MCF 10A (cell line): ENCODE data around the gene MAP3K2. TPM values are rescaled to one million over a fixed set of nuclear protein-coding genes. Genes with fewer than 3 reads are reported as not detected.

ENCODE experiments used
- BruUV-seq: library from RNA; stranded (reverse); fragments of 400-500 nt; replicated peaks from 2 replicates; lab custom pipeline; 2021; lab: Mats Ljungman, UMichigan
- CTCF ChIA-PET: fragments of 300-600 bp; sonication (Branson Sonifier 250); formaldehyde crosslinking; extraction: SDS; loops from one replicate; lab custom pipeline; 2021; ENCODE audit warnings: antibody characterized with exemption, inconsistent platforms; lab: Yijun Ruan, JAX
- POLR2A ChIA-PET: fragments of 300-600, 350-650 bp; sonication (Branson Sonifier 250); formaldehyde crosslinking; extraction: SDS; loops from one replicate; lab custom pipeline; 2020; ENCODE audit warnings: antibody characterized with exemption, inconsistent platforms; lab: Yijun Ruan, JAX
- DNase-seq: peaks from one replicate; pipeline ENCODE4 v3.0.0-alpha.2; 2018; ENCODE audit not compliant: unreplicated experiment
- H3K27ac Mint-ChIP-seq: one replicate; pipeline ENCODE4 v1.8.0; 2022; ENCODE audit warnings: mild to moderate bottlenecking, low read depth, mixed read lengths; ENCODE audit not compliant: unreplicated experiment
- H3K27me3 Mint-ChIP-seq: one replicate; pipeline ENCODE4 v1.8.0; 2022; ENCODE audit warnings: mixed read lengths; ENCODE audit not compliant: insufficient read depth, unreplicated experiment
- H3K36me3 Mint-ChIP-seq: one replicate; pipeline ENCODE4 v1.8.0; 2022; ENCODE audit warnings: mild to moderate bottlenecking, moderate library complexity, mixed read lengths; ENCODE audit not compliant: insufficient read depth, unreplicated experiment
- H3K4me1 Mint-ChIP-seq: one replicate; pipeline ENCODE4 v1.8.0; 2022; ENCODE audit warnings: mixed read lengths; ENCODE audit not compliant: insufficient read depth, unreplicated experiment
- H3K4me3 Mint-ChIP-seq: one replicate; pipeline ENCODE4 v1.8.0; 2022; ENCODE audit warnings: mild to moderate bottlenecking, moderate library complexity, mixed read lengths; ENCODE audit not compliant: unreplicated experiment
- H3K9me3 Mint-ChIP-seq: one replicate; pipeline ENCODE4 v1.8.0; 2022; ENCODE audit warnings: mixed read lengths; ENCODE audit not compliant: unreplicated experiment
- CTCF ChIP-seq: fragments of 200-600 bp; IDR thresholded peaks from one replicate; pipeline ENCODE4 v1.8.0; 2022; ENCODE audit warnings: antibody characterized with exemption, mild to moderate bottlenecking; ENCODE audit not compliant: unreplicated experiment
- intact Hi-C: fragments of 100-400 bp; cut with micrococcal nuclease; formaldehyde crosslinking; loops from 2 replicates; pipeline ENCODE4 v1.14.1; 2022
- total RNA-seq: library from RNA; stranded (reverse); gene quantifications from 2 replicates; pipeline ENCODE4 v1.2.3, GENCODE V29; 2022

The MAP3K2 gene
- total RNA-seq, 1 experiment from 2014 or later: 62.9 TPM

GRCh38 chr2:127386764-127387654 is 766 bp downstream of the MAP3K2 start:
- Mint-ChIP-seq H3K27me3 (no peaks in the 10 kb centered on the region), H3K9me3 (no peaks in the 10 kb centered on the region), H3K4me3 (peak overlapping the region; percentile 90), H3K36me3 (peaks cover 16% of the 10 kb centered on the region), H3K27ac (peak overlapping the region; percentile 93), H3K4me1 (peaks cover 25% of the 10 kb centered on the region)
- ChIA-PET POLR2A (interaction anchor here (0.8 to 2.6 kb wide), 14 partner anchors 9 to 315 kb away, joined by 3 to 40 read pairs (median 4); partner anchors contain the start of gene IWS1), CTCF (interaction anchor here (0.6 to 1.9 kb wide), 4 partner anchors 12 to 94 kb away, joined by 3 to 9 read pairs (median 3); no protein-coding TSS in a partner anchor)
- DNase-seq: peak; percentile 73
- no peak for TF ChIP-seq CTCF
- TSS peak; percentile 45 for BruUV-seq
- intact Hi-C loops: loop anchor here (2.0 kb wide), 1 partner anchor 24 kb away; no protein-coding TSS in a partner anchor

GRCh38 chr2:127386246-127386645 is 1.5 kb downstream of the MAP3K2 start:
- Mint-ChIP-seq H3K9me3 (no peaks in the 10 kb centered on the region), H3K27me3 (no peaks in the 10 kb centered on the region), H3K27ac (peak overlapping the region; percentile 93), H3K4me3 (peak overlapping the region; percentile 90), H3K36me3 (peaks cover 16% of the 10 kb centered on the region), H3K4me1 (peaks cover 24% of the 10 kb centered on the region)
- intact Hi-C loops: loop anchor here (2.0 kb wide), 1 partner anchor 25 kb away; no protein-coding TSS in a partner anchor
- ChIA-PET POLR2A (interaction anchor here (0.8 to 2.6 kb wide), 15 partner anchors 8 to 316 kb away, joined by 3 to 40 read pairs (median 4); partner anchors contain the start of gene IWS1), CTCF (interaction anchor here (0.6 to 1.9 kb wide), 8 partner anchors 13 to 577 kb away, joined by 3 to 9 read pairs (median 3); no protein-coding TSS in a partner anchor)
- peak; percentile 56 for DNase-seq
- BruUV-seq: no TSS peak
- no peak for TF ChIP-seq CTCF

GRCh38 chr2:127384529-127384928 is 3.2 kb downstream of the MAP3K2 start:
- no peak overlapping the region for H3K27ac Mint-ChIP-seq
- peak overlapping the region; percentile 90 for H3K4me3 Mint-ChIP-seq
- CTCF ChIA-PET: interaction anchor here (0.6 kb wide), 2 partner anchors 128 to 141 kb away, joined by 3 to 4 read pairs; no protein-coding TSS in a partner anchor
- no peak for TF ChIP-seq CTCF
- H3K4me1 Mint-ChIP-seq: peaks cover 24% of the 10 kb centered on the region
- POLR2A ChIA-PET: interaction anchor here (1.0 kb wide), 1 partner anchor 30 kb away, joined by 3 read pairs; no protein-coding TSS in a partner anchor
- H3K36me3 Mint-ChIP-seq: peaks cover 16% of the 10 kb centered on the region
- no peak for DNase-seq
- H3K9me3 Mint-ChIP-seq: no peaks in the 10 kb centered on the region
- BruUV-seq: no TSS peak
- intact Hi-C loops: no loop called here
- no peaks in the 10 kb centered on the region for H3K27me3 Mint-ChIP-seq

GRCh38 chr2:127382831-127383230 is 4.9 kb downstream of the MAP3K2 start:
- no peak overlapping the region for H3K27ac Mint-ChIP-seq

More at GRCh38 chr2:127382831-127383230, 4.9 kb downstream of the MAP3K2 start:
- H3K27me3 Mint-ChIP-seq: no peaks in the 10 kb centered on the region
- peaks cover 19% of the 10 kb centered on the region for H3K4me1 Mint-ChIP-seq
- intact Hi-C loops: no loop called here
- no peak for DNase-seq
- H3K9me3 Mint-ChIP-seq: no peaks in the 10 kb centered on the region
- H3K4me3 Mint-ChIP-seq: no peak overlapping the region
- POLR2A ChIA-PET: no interaction called here
- no peak for TF ChIP-seq CTCF
- H3K36me3 Mint-ChIP-seq: peaks cover 16% of the 10 kb centered on the region
- CTCF ChIA-PET: no interaction called here
- BruUV-seq: no TSS peak
